Measurements from ENCODE around the gene MAMDC4.
"Not testable (repeated sequence)": the region's sequence is repeated elsewhere in the genome, so short reads cannot be mapped to it uniquely, and the experiment has no call there.

The MAMDC4 gene

DNA sequence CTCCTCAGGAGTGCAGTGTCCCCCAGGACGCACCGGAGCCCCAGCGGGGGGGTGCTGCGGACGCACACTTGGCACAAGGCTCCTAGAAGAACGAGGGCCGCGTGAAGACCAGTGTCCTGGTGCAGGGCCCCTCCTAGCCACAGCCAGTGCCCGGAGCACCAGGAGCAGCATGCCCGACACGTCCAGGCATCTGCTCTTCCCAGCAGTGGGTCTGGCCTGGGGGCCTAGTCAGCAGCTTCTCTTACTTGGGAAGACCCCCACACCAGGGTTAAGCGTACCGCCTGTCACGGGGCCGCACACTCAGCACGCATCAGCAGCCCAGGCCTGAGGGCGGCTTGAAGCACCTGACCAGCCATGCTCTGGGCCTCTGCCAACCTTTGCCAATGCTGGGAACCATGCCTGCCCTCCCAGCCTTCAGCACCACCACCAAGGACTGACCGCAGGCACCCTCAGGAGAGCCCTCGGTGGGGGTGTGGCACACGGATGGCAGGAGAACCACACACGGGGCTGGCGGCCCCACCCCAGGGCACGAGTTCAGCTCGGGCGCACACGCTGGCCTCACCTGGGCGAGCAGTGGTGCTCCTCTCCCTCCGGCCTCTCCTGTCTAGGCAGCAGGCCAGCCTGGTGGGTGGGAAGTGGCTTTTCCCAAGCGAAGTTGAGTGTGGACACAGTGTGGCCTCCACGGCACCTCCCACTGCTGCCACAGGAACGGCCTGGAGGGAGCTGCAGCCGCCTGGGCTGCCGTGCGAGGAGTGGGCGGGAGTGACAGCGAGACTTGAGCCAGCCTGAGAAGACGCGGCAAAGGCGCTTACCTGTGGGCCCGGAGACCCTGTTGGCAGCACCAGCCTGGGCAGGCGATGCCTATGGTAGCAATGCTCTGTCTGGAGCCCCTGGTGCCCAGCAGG is 21.9 kb upstream of the MAMDC4 start:
- no peak for ATAC-seq (replicated peaks)
- peaks cover 29% of the 10 kb centered on the region for H3K36me3 Mint-ChIP-seq (ENCODE audit: insufficient read depth)
- H3K27me3 Mint-ChIP-seq, result no peaks in the 10 kb centered on the region

DNA sequence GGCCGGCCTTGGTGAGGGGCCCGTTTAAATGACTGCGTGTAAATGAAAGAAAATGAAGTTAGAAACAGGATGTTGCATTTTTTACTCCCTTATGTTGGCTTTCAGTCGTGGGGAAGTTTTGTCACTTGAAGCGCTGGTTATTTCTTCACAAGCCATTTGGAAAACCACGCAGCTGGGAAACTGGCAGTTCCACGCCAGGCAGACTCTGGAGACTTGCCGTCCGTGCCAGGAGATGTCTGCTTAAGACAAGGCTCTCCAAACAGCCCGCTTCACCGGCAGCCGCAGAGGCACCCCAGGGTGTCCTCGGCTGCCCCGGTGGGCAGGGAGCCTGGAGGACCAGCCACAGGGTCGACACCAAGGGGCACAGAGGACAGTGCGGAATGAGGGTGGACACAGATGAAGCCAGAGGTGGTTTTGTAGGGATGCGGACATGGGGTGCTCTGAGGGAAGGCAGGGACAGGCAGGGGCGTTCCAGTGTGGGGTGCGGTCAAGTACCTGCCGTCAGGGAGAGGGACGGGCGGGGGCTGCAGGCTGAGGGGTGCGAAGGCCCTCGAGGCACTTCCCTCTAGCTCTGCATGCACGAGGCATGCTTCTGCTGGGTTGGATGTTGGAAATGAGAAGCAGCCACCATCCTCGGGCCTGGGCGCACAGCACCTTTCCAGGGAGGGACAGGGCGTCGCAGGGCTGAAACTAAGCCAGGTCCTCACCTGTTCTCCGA is 21.0 kb upstream of the MAMDC4 start:
- H3K4me1 Mint-ChIP-seq (ENCODE audit: low read depth in 2 of 2), result no peaks in the 10 kb centered on the region
- ATAC-seq (replicated peaks), result no peak
- no peak overlapping the region for H3K4me3 Mint-ChIP-seq
- no peaks in the 10 kb centered on the region for H3K27me3 Mint-ChIP-seq
- H3K9me3 Mint-ChIP-seq, result no peaks in the 10 kb centered on the region
- peaks cover 26% of the 10 kb centered on the region for H3K36me3 Mint-ChIP-seq (ENCODE audit: insufficient read depth)
- no peak overlapping the region for H3K27ac Mint-ChIP-seq
- DNase-seq, result no peak

More for the DNA sequence above, 21.9 kb upstream of the MAMDC4 start:
- no peaks in the 10 kb centered on the region for H3K4me1 Mint-ChIP-seq (ENCODE audit: low read depth in 2 of 2)
- DNase-seq, result no peak
- no peak overlapping the region for H3K4me3 Mint-ChIP-seq
- no peak overlapping the region for H3K27ac Mint-ChIP-seq
- no peaks in the 10 kb centered on the region for H3K9me3 Mint-ChIP-seq

DNA sequence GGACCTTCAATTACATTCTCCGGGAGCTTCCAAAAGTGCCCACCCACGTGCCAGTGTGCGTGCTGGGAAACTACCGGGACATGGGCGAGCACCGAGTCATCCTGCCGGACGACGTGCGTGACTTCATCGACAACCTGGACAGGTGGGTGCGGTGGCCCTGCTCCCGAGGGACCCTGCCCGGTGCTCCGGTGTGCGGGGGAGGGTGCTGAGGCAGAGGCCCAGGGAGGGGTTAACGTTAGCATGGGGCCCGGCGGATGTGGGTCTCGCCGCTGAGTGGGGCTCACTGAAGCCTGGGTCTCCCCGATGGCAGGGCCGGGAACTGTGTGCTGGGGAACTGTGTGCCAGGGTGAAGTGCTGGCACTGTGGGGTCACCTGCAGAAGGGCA is 20.4 kb upstream of the MAMDC4 start:
- no peaks in the 10 kb centered on the region for H3K27me3 Mint-ChIP-seq
- ATAC-seq (replicated peaks) (no peak), DNase-seq (no peak)
- H3K4me3 Mint-ChIP-seq, result no peak overlapping the region
- H3K27ac Mint-ChIP-seq, result no peak overlapping the region
- H3K36me3 Mint-ChIP-seq (ENCODE audit: insufficient read depth), result peaks cover 25% of the 10 kb centered on the region
- no peaks in the 10 kb centered on the region for H3K4me1 Mint-ChIP-seq (ENCODE audit: low read depth in 2 of 2)
- H3K9me3 Mint-ChIP-seq, result no peaks in the 10 kb centered on the region

DNA sequence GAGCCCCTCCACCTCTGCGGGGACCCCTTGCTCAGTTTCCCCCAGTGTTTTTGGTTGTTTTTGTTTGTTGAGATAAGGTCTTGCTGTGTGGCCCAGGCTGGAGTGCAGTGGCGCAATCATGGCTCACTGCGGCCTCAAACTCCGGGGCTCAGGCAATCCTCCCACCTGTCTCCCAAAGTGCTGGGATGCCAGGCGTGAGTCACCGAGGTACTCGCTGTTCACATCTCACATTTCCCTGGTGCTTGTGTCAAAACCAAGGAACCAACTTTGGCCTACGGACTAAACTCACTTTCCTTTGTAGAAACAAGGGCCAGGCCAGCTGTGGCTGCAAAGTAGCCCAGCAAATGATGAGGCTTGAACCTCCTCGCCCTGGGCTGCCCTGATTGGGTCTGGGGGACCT is 19.6 kb upstream of the MAMDC4 start:
- peaks cover 24% of the 10 kb centered on the region for H3K36me3 Mint-ChIP-seq (ENCODE audit: insufficient read depth)
- H3K27ac Mint-ChIP-seq, result no peak overlapping the region
- H3K4me3 Mint-ChIP-seq, result no peak overlapping the region
- no peaks in the 10 kb centered on the region for H3K4me1 Mint-ChIP-seq (ENCODE audit: low read depth in 2 of 2)
- no peaks in the 10 kb centered on the region for H3K9me3 Mint-ChIP-seq
- H3K27me3 Mint-ChIP-seq, result no peaks in the 10 kb centered on the region
- no peak for DNase-seq
- ATAC-seq (replicated peaks), result no peak

DNA sequence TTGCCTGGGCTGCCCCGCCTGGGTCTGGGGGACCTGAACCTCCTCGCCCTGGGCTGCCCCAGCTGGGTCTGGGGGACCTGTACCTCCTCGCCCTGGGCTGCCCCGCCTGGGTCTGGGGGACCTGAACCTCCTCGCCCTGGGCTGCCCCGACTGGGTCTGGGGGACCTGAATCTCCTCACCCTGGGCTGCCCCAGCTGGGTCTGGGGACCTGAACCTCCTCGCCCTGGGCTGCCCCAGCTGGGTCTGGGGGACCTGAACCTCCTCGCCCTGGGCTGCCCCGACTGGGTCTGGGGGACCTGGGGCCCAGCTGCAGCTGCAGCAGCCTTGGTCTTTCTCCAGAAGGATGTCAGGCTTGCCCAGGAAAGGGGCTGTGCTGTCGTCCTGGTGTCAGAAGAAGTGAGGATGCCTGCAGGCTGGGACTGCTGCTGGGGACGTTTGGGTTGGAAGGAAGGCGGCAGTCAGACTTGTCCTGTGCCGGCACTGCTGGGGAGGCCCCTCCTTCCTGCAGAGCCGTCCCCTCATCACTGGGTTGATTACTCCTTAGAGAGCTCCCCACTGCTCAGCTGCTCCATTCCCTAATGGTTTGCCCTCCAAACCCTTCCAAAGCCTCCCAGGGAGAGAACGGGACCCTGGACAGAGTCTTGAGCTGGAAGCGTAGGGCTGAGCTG is 18.6 kb upstream of the MAMDC4 start:
- peaks cover 26% of the 10 kb centered on the region for H3K36me3 Mint-ChIP-seq (ENCODE audit: insufficient read depth)
- H3K4me3 Mint-ChIP-seq; ATAC-seq (replicated peaks); DNase-seq; H3K9me3 Mint-ChIP-seq; H3K27ac Mint-ChIP-seq; H3K27me3 Mint-ChIP-seq; H3K4me1 Mint-ChIP-seq (ENCODE audit: low read depth in 2 of 2): not testable (repeated sequence)

DNA sequence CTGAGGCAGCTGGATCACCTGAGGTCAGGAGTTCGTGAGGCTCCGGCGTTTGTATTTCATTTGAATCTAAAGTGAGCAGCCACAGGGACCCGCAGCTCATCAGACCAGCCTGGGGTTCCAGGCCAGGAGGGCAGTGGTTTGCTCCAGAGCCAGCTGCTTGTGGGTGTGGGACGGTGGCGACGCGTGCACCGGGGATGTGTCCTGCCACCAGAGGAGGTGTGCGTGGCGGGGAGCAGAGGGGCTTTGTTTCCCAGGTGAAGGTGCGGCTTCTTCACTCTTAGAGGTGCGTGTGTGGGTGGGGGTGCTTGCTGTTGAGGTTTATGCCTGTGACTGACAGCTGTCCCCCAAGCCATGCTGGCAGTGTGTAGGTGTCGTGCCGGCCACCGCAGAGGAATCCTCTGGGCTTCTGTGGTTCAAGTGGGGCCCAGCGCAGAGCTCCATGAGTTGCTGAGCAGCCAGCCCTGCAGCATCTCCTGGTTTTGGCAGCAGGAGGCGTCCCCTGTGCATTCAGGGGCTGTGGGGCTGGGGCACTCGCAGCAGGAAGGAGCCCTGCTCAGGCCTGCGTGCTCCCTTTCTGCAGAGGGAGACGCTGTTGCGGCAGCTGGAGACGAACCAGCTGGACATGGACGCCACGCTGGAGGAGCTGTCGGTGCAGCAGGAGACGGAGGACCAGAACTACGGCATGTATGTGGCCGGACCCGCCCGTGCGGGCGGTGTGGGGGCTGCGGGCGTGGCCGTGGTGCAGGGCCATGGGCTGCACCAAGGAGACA is 16.8 kb upstream of the MAMDC4 start:
- ATAC-seq (replicated peaks), result no peak
- Mint-ChIP-seq H3K4me3 (no peak overlapping the region), H3K4me1 (ENCODE audit: low read depth in 2 of 2) (peaks cover 3 to 6% of the 10 kb centered on the region in 2 donors), H3K27ac (no peak overlapping the region), H3K36me3 (ENCODE audit: insufficient read depth) (peaks cover 25% of the 10 kb centered on the region), H3K27me3 (no peaks in the 10 kb centered on the region), H3K9me3 (no peaks in the 10 kb centered on the region)
- no peak for DNase-seq

DNA sequence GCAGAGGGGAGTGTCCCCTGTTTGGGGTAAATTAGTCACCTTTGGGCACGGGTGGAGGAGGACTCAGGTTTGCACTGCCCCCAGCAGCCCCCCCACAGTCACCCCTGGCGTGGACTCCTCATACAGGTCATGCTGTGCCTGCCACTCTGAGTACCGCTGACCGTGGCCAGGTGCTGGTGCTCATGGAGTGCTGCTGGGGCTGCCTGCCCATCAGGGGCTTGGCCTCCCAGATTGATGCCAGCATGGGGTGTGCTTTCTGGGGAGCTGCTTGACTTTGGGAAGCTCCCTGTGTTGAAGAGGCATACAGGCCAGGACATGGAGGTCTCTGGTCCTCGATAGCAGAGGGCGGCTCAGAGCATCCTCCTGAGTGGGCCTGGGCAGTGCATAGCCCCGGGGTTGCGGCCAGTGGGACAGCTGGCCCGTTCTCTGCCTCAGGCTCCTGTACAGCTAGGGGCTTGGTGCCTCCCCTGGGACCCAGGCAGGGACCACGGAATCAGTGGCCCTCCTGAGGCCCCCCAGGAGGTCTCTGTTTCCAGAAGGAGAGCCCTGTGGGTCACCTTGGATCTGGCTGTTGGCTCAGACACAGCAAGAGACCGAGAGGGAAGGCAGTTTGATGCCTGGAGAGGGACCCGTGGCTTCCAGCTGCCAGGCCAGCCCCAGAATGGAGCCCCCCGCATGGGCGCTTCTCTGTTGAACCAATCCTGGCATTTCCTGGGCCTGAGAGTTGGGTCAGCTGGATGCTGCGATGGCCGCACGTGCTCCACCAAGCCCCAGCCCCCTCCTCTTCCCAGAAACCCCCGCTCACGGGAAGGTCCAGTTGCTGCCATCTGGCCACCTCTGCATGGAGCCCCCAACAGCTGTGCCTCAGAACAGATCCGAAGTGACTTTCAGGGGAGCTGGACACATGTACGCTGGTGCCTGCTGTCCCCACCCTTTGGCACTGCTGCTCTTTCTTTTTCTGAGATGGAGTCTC is 15.9 kb upstream of the MAMDC4 start:
- Mint-ChIP-seq H3K4me1 (ENCODE audit: low read depth in 2 of 2) (peaks cover 6% of the 10 kb centered on the region in 2 donors), H3K27me3 (no peaks in the 10 kb centered on the region)

DNA sequence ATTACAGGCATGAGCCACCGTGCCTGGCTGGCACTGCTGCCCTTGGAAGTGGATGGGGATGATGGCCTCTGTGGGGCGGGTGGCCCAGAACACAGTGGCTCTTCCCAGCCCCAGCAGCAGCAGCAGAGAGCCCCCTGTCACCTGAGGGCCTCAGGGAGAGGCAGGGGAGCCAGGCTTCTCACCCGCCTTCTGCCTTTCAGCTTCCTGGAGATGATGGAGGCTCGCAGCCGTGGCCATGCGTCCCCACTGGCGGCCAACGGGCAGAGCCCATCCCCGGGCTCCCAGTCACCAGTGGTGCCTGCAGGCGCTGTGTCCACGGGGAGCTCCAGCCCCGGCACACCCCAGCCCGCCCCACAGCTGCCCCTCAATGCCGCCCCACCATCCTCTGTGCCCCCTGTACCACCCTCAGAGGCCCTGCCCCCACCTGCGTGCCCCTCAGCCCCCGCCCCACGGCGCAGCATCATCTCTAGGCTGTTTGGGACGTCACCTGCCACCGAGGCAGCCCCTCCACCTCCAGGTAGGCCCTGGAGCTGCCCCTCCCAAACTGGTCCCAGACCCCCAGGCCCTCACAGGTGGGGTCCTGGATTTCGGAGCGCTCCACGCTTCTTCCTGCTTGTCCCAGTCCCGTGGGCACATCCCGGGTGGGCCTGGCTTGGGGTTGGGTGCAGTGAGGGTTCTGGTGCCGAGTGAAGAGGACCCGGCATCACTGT is 14.8 kb upstream of the MAMDC4 start:
- Mint-ChIP-seq H3K27ac (no peak overlapping the region), H3K27me3 (no peaks in the 10 kb centered on the region), H3K4me1 (ENCODE audit: low read depth in 2 of 2) (peaks cover 9% of the 10 kb centered on the region in 2 donors), H3K4me3 (no peak overlapping the region), H3K36me3 (ENCODE audit: insufficient read depth) (peaks cover 23% of the 10 kb centered on the region), H3K9me3 (no peaks in the 10 kb centered on the region)
- DNase-seq (no peak), ATAC-seq (replicated peaks) (no peak)

More for the DNA sequence above, 15.9 kb upstream of the MAMDC4 start:
- no peak for ATAC-seq (replicated peaks)
- H3K27ac Mint-ChIP-seq, result no peak overlapping the region
- DNase-seq, result no peak
- no peaks in the 10 kb centered on the region for H3K9me3 Mint-ChIP-seq
- H3K36me3 Mint-ChIP-seq (ENCODE audit: insufficient read depth), result peaks cover 23% of the 10 kb centered on the region
- no peak overlapping the region for H3K4me3 Mint-ChIP-seq

DNA sequence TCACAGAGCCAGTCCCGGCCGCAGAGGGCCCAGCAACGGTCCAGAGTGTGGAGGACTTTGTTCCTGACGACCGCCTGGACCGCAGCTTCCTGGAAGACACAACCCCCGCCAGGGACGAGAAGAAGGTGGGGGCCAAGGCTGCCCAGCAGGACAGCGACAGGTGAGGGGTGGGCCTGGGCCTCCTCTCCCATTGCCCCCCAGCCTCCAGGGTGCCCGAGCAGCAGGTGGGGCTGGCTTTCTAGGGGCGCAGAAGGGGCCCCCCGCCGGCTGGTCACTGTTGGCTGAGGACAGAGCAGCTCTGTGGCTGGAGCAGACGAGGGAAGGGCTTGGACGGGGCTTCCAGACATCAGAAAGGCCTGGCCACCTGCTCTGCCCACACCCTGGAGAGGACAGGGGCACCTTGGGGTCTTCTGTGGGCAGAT is 14.3 kb upstream of the MAMDC4 start:
- ATAC-seq (replicated peaks), result not testable (repeated sequence)

DNA sequence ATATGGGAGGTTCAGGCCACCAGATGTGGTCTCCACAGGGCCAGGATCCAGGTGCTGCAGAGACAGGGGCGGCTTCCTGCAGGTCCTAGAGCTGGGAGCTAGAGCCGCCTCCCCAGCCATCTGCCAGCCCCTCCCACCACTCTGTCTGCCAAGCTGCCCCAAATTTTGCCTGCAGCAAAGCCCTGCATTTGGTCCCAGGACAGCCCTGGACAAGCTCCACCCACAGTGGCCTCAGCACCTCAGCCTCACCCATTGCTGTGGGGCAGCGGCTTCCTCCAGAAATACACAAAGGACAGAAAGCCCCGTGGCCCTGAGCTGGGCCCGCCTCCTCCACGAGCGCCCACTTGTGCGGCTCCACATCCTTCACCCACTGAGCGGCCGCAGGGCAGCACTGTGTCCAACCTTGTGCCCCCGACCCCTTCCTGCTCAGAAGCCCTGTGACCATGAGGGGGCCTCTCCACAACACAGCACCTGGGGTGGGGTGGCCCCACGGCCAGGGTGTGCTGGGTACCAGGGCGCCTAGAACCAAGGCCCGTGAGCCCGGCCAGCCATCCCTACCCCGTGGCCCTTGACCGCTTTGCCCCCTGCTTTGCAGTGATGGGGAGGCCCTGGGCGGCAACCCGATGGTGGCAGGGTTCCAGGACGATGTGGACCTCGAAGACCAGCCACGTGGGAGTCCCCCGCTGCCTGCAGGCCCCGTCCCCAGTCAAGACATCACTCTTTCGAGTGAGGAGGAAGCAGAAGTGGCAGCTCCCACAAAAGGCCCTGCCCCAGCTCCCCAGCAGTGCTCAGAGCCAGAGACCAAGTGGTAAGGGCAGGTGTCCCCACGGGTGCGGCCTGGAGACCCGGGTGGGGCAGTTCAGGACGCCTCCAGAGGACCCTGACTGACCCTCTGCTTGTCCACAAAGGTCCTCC is 13.6 kb upstream of the MAMDC4 start:
- DNase-seq, result no peak
- H3K4me1 Mint-ChIP-seq (ENCODE audit: low read depth in 2 of 2), result peaks cover 11 to 12% of the 10 kb centered on the region in 2 donors
- peaks cover 30% of the 10 kb centered on the region for H3K36me3 Mint-ChIP-seq (ENCODE audit: insufficient read depth)
- no peaks in the 10 kb centered on the region for H3K27me3 Mint-ChIP-seq
- H3K27ac Mint-ChIP-seq, result no peak overlapping the region
- no peaks in the 10 kb centered on the region for H3K9me3 Mint-ChIP-seq
- H3K4me3 Mint-ChIP-seq, result no peak overlapping the region
- ATAC-seq (replicated peaks), result no peak

More for the DNA sequence above, 14.3 kb upstream of the MAMDC4 start:
- H3K27me3 Mint-ChIP-seq, H3K9me3 Mint-ChIP-seq, H3K4me3 Mint-ChIP-seq, DNase-seq, H3K27ac Mint-ChIP-seq: not testable (repeated sequence)
- Mint-ChIP-seq H3K36me3 (ENCODE audit: insufficient read depth) (peaks cover 26% of the 10 kb centered on the region), H3K4me1 (ENCODE audit: low read depth in 2 of 2) (peaks cover 11 to 12% of the 10 kb centered on the region in 2 donors)

All from effector memory CD8-positive, alpha-beta T cell (primary cell).